BE2C (cell line): ENCODE results near the gene MMP11.
A peak's percentile ranks its signal among the peaks of the same experiment; 100 is the strongest.

Experiments used
- DNase-seq: peaks from one replicate; pipeline ENCODE4 v3.0.0-alpha.2; 2020
- H3K27me3 ChIP-seq: fragments of 250-450 bp; sonication (Bioruptor Pico); 2 replicates; pipeline ENCODE4 v1.5.1; 2020; ENCODE audit warnings: mild to moderate bottlenecking
- H3K36me3 ChIP-seq: fragments of 250-450 bp; sonication (Bioruptor Pico); 2 replicates; pipeline ENCODE4 v1.5.1; 2020; ENCODE audit warnings: mild to moderate bottlenecking
- H3K4me1 ChIP-seq: fragments of 250-450 bp; sonication (Bioruptor Pico); 2 replicates; pipeline ENCODE4 v1.5.1; 2020
- H3K4me3 ChIP-seq: 2 replicates; pipeline ENCODE4 v1.5.1; 2011; ENCODE audit warnings: low read depth, low read length
- H3K9me3 ChIP-seq: fragments of 250-450 bp; sonication (Bioruptor Pico); 2 replicates; pipeline ENCODE4 v1.5.1; 2020
- CTCF ChIP-seq: IDR thresholded peaks from 2 replicates; pipeline ENCODE4 v1.5.1; 2012; ENCODE audit warnings: mild to moderate bottlenecking, low read depth, low read length

Gene MMP11

DNA sequence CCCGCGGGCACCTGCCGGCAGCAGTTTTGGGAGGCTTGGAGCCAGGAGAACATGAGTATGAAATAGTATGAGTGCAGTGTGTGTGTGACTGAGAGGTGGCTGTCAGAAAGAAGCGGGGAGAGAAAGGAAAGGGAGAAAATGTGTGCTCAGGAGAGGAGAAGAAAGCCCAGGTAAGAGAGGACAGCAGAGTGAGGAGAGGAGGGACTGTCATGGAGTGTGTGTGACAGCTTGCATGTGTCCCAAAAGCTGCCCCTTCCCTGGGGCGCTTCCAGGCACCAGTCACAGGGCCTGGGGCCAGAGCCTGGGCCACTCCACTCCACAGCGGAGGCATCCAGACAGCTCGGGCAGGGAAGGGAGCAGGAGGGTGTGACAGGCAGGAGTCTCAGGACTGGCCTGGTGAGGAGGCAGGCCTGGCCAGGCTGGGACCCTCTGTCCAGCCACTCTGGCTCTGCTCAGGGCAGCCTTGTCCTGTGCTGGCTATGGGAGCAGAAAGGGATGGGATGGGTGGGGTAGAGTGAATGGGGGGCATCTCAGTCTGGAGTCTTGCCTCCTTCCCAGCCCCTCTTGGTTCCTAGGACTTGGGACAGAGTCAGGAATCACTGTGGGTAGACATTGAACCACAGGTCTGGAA is 949 bp downstream of the MMP11 start:
- Histone ChIP-seq H3K4me3 (peak overlapping the region; percentile 51), H3K36me3 (no peaks in the 10 kb centered on the region), H3K27me3 (no peaks in the 10 kb centered on the region), H3K9me3 (no peaks in the 10 kb centered on the region), H3K4me1 (no peaks in the 10 kb centered on the region; the same call in 1 of the 2 replicates)
- TF ChIP-seq CTCF = no peak
- no peak for DNase-seq

GRCh38 chr22:23774114-23774921 is 1.7 kb downstream of the MMP11 start:
- no peaks in the 10 kb centered on the region; the same call in 1 of the 2 replicates for H3K4me1 ChIP-seq
- H3K27me3 ChIP-seq = no peaks in the 10 kb centered on the region
- H3K9me3 ChIP-seq = no peaks in the 10 kb centered on the region
- TF ChIP-seq CTCF = no peak
- H3K36me3 ChIP-seq = no peaks in the 10 kb centered on the region
- no peak overlapping the region for H3K4me3 ChIP-seq
- no peak for DNase-seq

DNA sequence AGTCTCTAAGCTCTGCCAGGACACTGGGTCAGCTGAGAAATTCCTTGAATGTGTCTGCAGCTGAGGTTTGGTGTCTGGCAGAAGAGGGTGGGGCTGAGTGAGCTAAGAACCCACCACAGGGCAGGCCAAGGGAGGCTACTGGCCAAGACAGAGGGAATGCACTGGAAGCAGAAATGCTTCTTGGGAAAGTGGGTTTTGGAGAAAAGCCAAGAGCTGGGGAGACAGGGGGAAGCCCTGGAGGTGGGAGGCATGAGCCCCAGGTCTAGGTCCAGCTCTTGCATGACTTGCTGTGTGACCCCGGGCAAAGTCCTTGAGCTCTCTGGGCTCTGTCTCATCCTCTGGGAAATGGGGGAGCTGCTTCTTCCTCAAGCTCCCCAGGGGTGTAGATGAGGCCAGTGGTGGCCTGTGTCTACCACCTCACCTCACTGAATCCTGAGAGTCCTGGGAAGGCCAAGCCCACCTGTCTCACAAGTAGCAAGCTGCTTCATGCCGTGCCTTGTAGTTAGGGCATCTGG is 2.3 kb downstream of the MMP11 start:
- Histone ChIP-seq H3K4me3 (no peak overlapping the region), H3K9me3 (no peaks in the 10 kb centered on the region), H3K27me3 (no peaks in the 10 kb centered on the region), H3K4me1 (no peaks in the 10 kb centered on the region; the same call in 1 of the 2 replicates), H3K36me3 (no peaks in the 10 kb centered on the region)
- TF ChIP-seq CTCF = no peak
- no peak for DNase-seq

- Histone ChIP-seq H3K36me3 (no peaks in the 10 kb centered on the region), H3K4me3 (no peak overlapping the region), H3K4me1 (no peaks in the 10 kb centered on the region; the same call in 1 of the 2 replicates), H3K9me3 (no peaks in the 10 kb centered on the region), H3K27me3 (no peaks in the 10 kb centered on the region)
- no peak for TF ChIP-seq CTCF
- no peak for DNase-seq
Observed at GRCh38 chr22:23775779-23776375, 3.2 kb downstream of the MMP11 start.

DNA sequence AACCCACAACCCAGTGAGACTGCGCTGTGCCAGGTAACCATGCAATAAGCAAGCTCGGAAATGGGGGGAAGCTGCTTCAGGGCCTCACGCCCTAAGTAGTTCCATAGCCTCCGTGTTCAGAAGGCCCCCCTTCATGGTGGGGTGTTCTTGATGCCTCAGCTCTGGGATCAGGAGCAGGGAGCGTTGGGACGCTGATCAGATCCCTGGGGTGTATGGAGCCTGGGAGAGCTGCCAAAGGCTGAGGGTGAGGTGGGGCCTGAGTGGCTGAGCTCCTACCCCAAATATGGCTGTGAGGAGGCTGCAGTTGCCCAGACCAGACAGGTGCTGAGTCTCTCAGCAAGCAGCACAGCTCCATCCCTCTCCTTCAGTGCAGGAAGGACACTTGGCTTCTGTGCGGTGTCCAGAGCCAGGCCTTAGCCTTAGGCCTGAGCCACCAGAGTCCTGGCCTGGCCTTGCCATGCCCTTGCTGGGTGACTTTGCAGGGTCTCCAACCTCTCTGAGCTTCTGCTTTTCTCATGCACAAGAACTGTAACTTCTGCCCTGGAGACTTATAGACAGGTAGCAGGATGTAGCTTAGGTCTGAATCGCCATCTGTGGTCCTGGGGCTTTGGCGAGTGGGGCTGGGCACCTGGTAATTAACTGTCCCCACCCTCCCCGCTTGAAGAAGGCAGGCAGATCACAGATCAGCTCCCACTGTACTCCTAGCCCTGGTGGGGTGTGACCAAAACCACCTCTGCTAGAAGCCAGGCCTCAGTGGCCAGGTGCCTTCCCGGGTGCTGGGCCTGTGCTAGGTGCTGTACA is 5.3 kb downstream of the MMP11 start:
- no peak for TF ChIP-seq CTCF
- Histone ChIP-seq H3K4me1 (peaks cover 4% of the 10 kb centered on the region; the same call in 1 of the 2 replicates), H3K9me3 (no peaks in the 10 kb centered on the region), H3K27me3 (no peaks in the 10 kb centered on the region), H3K4me3 (no peak overlapping the region), H3K36me3 (no peaks in the 10 kb centered on the region)
- peak; percentile 42 for DNase-seq
